IPS-NIHi11 (cell line): ENCODE results near the gene MYO1C.
"Not testable (repeated sequence)": the region's sequence is repeated elsewhere in the genome, so short reads cannot be mapped to it uniquely, and the experiment has no call there.

Source experiments
- DNase-seq: peaks from one replicate; pipeline ENCODE4 v3.0.0; 2012; ENCODE audit warnings: mixed read lengths, low spot score

Gene MYO1C

GRCh38 chr17:1423456-1424135 lies 68.9 kb downstream of the MYO1C start:
- no peak for DNase-seq

GRCh38 chr17:1422885-1423284 lies 69.6 kb downstream of the MYO1C start:
- DNase-seq: no peak

- no peak for DNase-seq
Observed at GRCh38 chr17:1421470-1421869, 71.0 kb downstream of the MYO1C start.

- no peak for DNase-seq
Observed at GRCh38 chr17:1420981-1421380, 71.5 kb downstream of the MYO1C start.

GRCh38 chr17:1420163-1420562 lies 72.3 kb downstream of the MYO1C start:
- DNase-seq: no peak

GRCh38 chr17:1418476-1418875 lies 74.0 kb downstream of the MYO1C start:
- DNase-seq: not testable (repeated sequence)

- DNase-seq: no peak
Observed at GRCh38 chr17:1416414-1416813, 76.1 kb downstream of the MYO1C start.

GRCh38 chr17:1414634-1415033 lies 77.9 kb downstream of the MYO1C start:
- DNase-seq: no peak
